ENCODE results near the gene NKAIN2.

DNA sequence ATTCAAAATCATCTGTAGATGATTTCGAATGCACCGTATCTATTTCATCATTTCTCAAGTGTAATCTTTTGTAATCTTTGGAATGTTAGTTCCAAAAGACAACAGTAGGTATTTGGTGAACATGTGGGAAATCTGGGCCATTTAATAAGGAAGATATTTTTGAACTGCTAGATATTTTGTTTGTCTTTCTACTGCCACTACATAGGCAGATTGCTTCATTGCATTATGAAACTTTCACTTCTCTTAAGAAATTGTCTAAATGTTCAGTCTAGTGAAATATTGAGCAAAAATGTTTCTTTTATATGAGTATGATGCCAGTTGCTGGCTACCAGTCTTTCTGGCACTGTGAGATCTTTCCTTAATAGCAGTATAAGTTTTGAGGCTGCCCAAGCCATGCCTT, 630.8 kb downstream of the NKAIN2 start:
- TF ChIP-seq, protein P1, sequence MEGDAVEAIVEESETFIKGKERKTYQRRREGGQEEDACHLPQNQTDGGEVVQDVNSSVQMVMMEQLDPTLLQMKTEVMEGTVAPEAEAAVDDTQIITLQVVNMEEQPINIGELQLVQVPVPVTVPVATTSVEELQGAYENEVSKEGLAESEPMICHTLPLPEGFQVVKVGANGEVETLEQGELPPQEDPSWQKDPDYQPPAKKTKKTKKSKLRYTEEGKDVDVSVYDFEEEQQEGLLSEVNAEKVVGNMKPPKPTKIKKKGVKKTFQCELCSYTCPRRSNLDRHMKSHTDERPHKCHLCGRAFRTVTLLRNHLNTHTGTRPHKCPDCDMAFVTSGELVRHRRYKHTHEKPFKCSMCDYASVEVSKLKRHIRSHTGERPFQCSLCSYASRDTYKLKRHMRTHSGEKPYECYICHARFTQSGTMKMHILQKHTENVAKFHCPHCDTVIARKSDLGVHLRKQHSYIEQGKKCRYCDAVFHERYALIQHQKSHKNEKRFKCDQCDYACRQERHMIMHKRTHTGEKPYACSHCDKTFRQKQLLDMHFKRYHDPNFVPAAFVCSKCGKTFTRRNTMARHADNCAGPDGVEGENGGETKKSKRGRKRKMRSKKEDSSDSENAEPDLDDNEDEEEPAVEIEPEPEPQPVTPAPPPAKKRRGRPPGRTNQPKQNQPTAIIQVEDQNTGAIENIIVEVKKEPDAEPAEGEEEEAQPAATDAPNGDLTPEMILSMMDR (IDR thresholded peaks at IDR 0.05) = no peak
- no peak for TF ChIP-seq POLR2A (IDR thresholded peaks at IDR 0.05)

All from thyroid gland (tissue), 4 donors.